Right lobe of liver (tissue), 6 donors: Measurements from ENCODE around the gene CNIH3. TPM values are rescaled to one million over a fixed set of nuclear protein-coding genes. Genes with fewer than 3 reads are reported as not detected.
A peak's percentile ranks its signal among the peaks of the same experiment; 100 is the strongest.

ENCODE experiments used
- ATAC-seq, 4 donors: fragments of 200-7000 bp; cut with Tn5 transposase; one replicate each; pipeline ENCODE4 v1.9.1; 2020; ENCODE audit warnings: mild to moderate bottlenecking in 4 of 4, moderate library complexity in 4 of 4
- DNase-seq, 3 donors: peaks; one replicate each; pipeline ENCODE4 v3.0.0-alpha.2; 2020
- H3K27ac ChIP-seq, 3 donors: fragments of 200-600 bp; one replicate each; pipeline ENCODE4 v1.8.0; 2022
- H3K27me3 ChIP-seq, 2 donors: fragments of 200-600 bp; one replicate each; pipeline ENCODE4 v1.8.0; 2022
- H3K36me3 ChIP-seq, 4 donors: fragments of 200-600 bp; sonication (generic) in 1 of 4; one replicate each; pipeline versions ENCODE4 v1.5.1 to v1.8.0; 2017 to 2022; ENCODE audit warnings: control low read depth in 1 of 4
- H3K4me1 ChIP-seq, 4 donors: fragments of 200-600 bp; sonication (generic) in 1 of 4; one replicate each; pipeline versions ENCODE4 v1.5.1 to v1.8.0; 2017 to 2022; ENCODE audit warnings: control low read depth in 1 of 4
- H3K4me3 ChIP-seq, 3 donors: fragments of 200-600 bp; one replicate each; pipeline ENCODE4 v1.8.0; 2022
- H3K9me3 ChIP-seq, 4 donors: fragments of 200-600 bp; sonication (generic) in 1 of 4; one replicate each; pipeline versions ENCODE4 v1.5.1 to v1.8.0; 2017 to 2022; ENCODE audit warnings: control low read depth in 1 of 4
- POLR2A ChIP-seq: fragments of 450-650 bp; IDR thresholded peaks from one replicate; pipeline ENCODE4 v1.6.1; 2017; ENCODE audit warnings: antibody characterized with exemption, mild to moderate bottlenecking
- WGBS: methylation state at CpG from one replicate; pipeline ENCODE4 v1.1.6; 2018; ENCODE audit warnings: low coverage, low lambda C conversion rate; ENCODE audit not compliant: insufficient coverage; ENCODE audit errors: missing lambda C conversion rate; 5-methylcytosine and 5-hydroxymethylcytosine counted together
- intact Hi-C, 2 donors: fragments of 100-400 bp; cut with DNase I; formaldehyde crosslinking; loops; one replicate each; pipeline versions ENCODE4 v1.11.2 to v1.14.1; 2022
- total RNA-seq, 6 experiments: library from RNA; depleted of rRNA in 2 of 6; stranded (reverse); fragments of >200 nt in 2 of 6; fragmentation: NEBNext Ultra II Directional in 3 of 6; extraction: Animal tissue kit (Norgen Biotek cat#: 25700) in 3 of 6; gene quantifications; one replicate each; pipeline versions ENCODE4 v1.1.0 to v1.2.4, GENCODE V29; 2016 to 2023
- TF ChIP-seq, protein P1 (sequence below), 4 donors: fragments of 200-600 bp in 3 of 4; fragments of 450-650 bp in 1 of 4; IDR thresholded peaks; one replicate each; pipeline versions ENCODE4 v1.5.1 to v1.8.0; 2016 to 2022; ENCODE audit warnings: antibody characterized with exemption in 4 of 4, mild to moderate bottlenecking in 2 of 4
- donor health status: DM: no; HTN: yes; CAD: no.
- donor health status: DM: no; HTN: no; CAD: no.
- donor health status: DM: no; HTN: no; CAD: no.
- donor health status: DM: no; HTN: yes; CAD: no.
- donor health status: DM: no; HTN: yes; CAD: no.

CNIH3 gene
- total RNA-seq, 6 experiments from 2014 or later, result 0.12 to 1.6 (median 0.55) TPM

GRCh38 chr1:224730965-224731364 is 114.8 kb downstream of the CNIH3 start:
- intact Hi-C loops, result no loop called here
- peak; percentile 24 for TF ChIP-seq POLR2A
- TF ChIP-seq, protein P1, sequence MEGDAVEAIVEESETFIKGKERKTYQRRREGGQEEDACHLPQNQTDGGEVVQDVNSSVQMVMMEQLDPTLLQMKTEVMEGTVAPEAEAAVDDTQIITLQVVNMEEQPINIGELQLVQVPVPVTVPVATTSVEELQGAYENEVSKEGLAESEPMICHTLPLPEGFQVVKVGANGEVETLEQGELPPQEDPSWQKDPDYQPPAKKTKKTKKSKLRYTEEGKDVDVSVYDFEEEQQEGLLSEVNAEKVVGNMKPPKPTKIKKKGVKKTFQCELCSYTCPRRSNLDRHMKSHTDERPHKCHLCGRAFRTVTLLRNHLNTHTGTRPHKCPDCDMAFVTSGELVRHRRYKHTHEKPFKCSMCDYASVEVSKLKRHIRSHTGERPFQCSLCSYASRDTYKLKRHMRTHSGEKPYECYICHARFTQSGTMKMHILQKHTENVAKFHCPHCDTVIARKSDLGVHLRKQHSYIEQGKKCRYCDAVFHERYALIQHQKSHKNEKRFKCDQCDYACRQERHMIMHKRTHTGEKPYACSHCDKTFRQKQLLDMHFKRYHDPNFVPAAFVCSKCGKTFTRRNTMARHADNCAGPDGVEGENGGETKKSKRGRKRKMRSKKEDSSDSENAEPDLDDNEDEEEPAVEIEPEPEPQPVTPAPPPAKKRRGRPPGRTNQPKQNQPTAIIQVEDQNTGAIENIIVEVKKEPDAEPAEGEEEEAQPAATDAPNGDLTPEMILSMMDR (IDR thresholded peaks at IDR 0.05), result no peak
- Histone ChIP-seq H3K27me3 (no peaks in the 10 kb centered on the region), H3K9me3 (no peaks in the 10 kb centered on the region), H3K36me3 (no peaks in the 10 kb centered on the region), H3K27ac (peak overlapping the region in 1 of 3 donors; percentile 91), H3K4me1 (peaks cover 0 to 31% (median 14%) of the 10 kb centered on the region in 4 donors), H3K4me3 (no peak overlapping the region)
- peak in 2 of 4 donors; percentile 6 to 30 for ATAC-seq
- DNase-seq, result no peak

DNA sequence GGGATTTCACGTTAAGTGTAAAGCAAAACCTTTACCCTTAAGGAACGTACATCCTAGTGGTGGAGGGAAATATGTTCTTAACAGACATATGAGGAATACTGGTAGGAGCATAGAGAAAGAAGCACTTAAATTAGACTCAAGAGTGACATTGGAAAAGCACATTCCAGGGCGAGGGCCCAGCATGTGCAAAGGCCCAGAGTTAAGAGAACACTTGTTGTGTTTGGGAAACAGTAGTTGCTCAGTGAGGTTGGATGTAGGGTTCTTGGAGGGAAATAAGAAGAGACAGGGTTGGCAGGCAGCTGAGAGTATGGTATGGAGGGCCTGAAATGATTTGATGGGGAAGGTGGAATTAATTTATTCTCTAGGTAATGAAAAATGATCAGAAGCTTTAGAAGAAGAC is 115.5 kb downstream of the CNIH3 start:
- H3K9me3 ChIP-seq, result no peaks in the 10 kb centered on the region
- no peak for TF ChIP-seq POLR2A
- TF ChIP-seq, protein P1 (IDR thresholded peaks at IDR 0.05), result no peak
- intact Hi-C loops, result no loop called here
- H3K27ac ChIP-seq, result peak overlapping the region; percentile 86 to 91 (median 90)
- H3K4me1 ChIP-seq, result peaks cover 0 to 31% (median 14%) of the 10 kb centered on the region in 4 donors
- H3K36me3 ChIP-seq, result no peaks in the 10 kb centered on the region
- H3K27me3 ChIP-seq, result no peaks in the 10 kb centered on the region
- 72% methylated on average over 3 of the region's 3 CpGs for WGBS
- no peak for DNase-seq
- no peak overlapping the region for H3K4me3 ChIP-seq
- no peak for ATAC-seq

DNA sequence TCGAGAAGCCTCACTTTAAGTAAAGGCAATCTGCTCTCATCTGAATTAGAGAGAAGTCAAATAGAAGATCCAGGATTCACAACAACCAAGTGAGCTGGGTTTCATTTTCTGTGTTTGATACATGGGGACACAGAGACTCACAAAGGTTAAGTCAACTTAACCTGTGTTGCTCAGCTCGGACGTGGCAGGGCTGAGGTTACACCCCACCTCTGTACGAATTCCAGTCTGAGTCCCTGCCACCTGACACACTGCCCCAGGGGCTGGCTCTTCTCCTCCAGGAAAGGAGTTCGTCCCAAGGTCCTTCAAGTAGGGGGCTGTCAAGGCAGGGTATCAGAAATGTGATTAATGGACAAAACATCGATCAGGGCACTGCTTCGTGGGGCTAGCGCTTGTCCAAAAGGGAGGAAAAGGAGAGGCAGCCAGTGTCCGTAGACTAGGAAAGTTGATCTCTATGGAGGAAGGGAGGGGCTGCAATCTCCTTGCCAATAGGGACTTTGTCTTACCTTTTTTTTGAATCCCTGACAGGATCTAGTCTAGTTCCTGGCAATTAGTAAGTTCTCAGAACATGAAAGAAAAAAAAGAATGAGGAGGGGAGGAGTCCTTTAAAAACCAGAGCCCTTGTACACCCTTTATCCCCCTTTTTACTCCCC is 116.4 kb downstream of the CNIH3 start:
- 20% methylated on average over 8 of the region's 9 CpGs for WGBS

DNA sequence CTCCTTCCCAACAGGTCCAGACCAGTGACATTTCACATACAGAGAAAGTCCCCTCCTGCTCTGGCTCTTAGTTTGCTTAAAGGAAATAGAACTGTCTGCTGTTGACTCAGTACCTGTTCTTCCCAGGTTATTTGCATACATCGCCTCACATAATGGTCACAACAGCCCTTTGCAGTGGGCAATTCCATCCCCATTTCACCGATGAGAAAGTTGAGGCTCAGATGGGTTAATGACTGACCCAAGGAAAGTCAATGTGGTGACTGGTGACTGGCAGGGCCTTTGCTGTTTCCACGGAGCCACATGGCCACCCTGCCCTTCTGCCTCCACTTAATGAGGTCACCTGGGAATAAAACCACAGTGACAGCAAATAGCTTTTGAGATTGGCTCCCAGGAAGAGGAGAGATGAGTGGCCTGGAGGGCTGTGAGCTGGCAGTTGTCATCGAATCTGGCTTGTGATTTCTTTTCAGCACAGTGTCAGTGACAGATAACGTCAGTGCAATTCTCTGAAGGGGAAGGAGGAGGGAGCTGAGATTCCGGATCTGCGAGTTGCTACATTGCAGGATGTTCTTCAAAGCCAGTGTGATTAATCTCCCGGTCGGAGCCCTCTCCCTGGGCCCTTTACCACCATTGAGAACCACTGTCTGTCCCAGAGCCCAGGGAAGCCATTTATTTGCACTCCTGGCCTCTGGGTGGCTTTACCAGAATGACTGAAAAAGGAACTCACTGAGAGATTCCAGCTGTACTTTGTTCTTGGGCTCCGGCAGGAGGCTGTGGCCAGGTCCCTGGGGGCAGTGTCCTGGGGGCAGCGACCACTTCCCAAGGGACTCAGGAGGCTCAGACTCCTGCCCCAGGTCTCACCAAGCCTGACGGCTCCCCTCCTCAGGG is 117.2 kb downstream of the CNIH3 start:
- H3K9me3 ChIP-seq, result no peaks in the 10 kb centered on the region
- peak; percentile 48 to 71 (median 70) for DNase-seq
- no peak overlapping the region for H3K4me3 ChIP-seq
- peaks cover 0 to 31% (median 14%) of the 10 kb centered on the region in 4 donors for H3K4me1 ChIP-seq
- no peaks in the 10 kb centered on the region for H3K27me3 ChIP-seq
- peak overlapping the region; percentile 86 to 91 (median 90) for H3K27ac ChIP-seq
- peak; percentile 61 to 70 (median 67) for ATAC-seq
- WGBS, result 22% methylated on average over 11 of the region's 12 CpGs
- TF ChIP-seq POLR2A, result peak; percentile 60
- TF ChIP-seq, protein P1 (IDR thresholded peaks at IDR 0.05), result no peak
- H3K36me3 ChIP-seq, result no peaks in the 10 kb centered on the region
- intact Hi-C loops, result no loop called here

More for the DNA sequence above, 116.4 kb downstream of the CNIH3 start:
- TF ChIP-seq, protein P1 (IDR thresholded peaks at IDR 0.05), result no peak
- TF ChIP-seq POLR2A, result peak; percentile 61
- no peaks in the 10 kb centered on the region for H3K27me3 ChIP-seq
- peak overlapping the region in 1 of 3 donors; percentile 23 for H3K4me3 ChIP-seq
- peaks cover 0 to 31% (median 14%) of the 10 kb centered on the region in 4 donors for H3K4me1 ChIP-seq
- ATAC-seq, result peak; percentile 83 to 93 (median 90)
- H3K36me3 ChIP-seq, result no peaks in the 10 kb centered on the region
- no peaks in the 10 kb centered on the region for H3K9me3 ChIP-seq
- DNase-seq, result peak; percentile 82 to 88 (median 85)
- intact Hi-C loops, result no loop called here
- H3K27ac ChIP-seq, result peak overlapping the region; percentile 86 to 91 (median 90)
